Neural cell (in vitro differentiated cells): ENCODE results near the gene DLGAP4.

Source experiments
- CTCF ChIP-seq: fragments of 450-650 bp; IDR thresholded peaks from 2 replicates; pipeline ENCODE4 v1.5.1; 2014; ENCODE audit warnings: antibody characterized with exemption, mild to moderate bottlenecking, moderate library complexity; ENCODE audit not compliant: poor library complexity, severe bottlenecking
- EP300 ChIP-seq: fragments of 450-650 bp; conservative IDR thresholded peaks from 2 replicates; pipeline ENCODE4 v1.6.1; 2014; ENCODE audit warnings: antibody characterized with exemption, mild to moderate bottlenecking, moderate library complexity; ENCODE audit not compliant: poor library complexity, severe bottlenecking

GRCh38 chr20:36435124-36435523 is 129.0 kb downstream of the DLGAP4 start:
- no peak for TF ChIP-seq CTCF
- TF ChIP-seq EP300, result no peak
